ENCODE data around the gene ADGRB3.

Gene ADGRB3

DNA sequence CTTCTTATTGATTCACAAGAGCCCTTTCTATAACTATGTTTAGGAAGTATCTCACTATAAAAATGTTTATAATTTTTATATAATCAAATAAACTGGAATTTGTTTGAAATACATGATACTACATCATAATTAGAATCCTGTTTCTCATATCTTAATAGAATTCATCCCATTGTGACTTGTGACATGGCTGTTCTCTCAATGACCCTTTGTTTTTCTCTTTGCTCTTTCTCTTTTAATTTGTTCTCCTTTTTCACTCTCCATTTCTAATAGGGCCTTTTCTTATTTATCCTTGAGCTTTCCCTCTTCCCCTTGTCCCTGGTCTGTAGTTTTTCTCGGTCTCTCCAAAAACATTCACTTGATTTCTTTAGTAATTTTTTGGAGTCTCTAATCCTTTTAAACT, 111.3 kb downstream of the ADGRB3 start:
- TF ChIP-seq, protein P1, sequence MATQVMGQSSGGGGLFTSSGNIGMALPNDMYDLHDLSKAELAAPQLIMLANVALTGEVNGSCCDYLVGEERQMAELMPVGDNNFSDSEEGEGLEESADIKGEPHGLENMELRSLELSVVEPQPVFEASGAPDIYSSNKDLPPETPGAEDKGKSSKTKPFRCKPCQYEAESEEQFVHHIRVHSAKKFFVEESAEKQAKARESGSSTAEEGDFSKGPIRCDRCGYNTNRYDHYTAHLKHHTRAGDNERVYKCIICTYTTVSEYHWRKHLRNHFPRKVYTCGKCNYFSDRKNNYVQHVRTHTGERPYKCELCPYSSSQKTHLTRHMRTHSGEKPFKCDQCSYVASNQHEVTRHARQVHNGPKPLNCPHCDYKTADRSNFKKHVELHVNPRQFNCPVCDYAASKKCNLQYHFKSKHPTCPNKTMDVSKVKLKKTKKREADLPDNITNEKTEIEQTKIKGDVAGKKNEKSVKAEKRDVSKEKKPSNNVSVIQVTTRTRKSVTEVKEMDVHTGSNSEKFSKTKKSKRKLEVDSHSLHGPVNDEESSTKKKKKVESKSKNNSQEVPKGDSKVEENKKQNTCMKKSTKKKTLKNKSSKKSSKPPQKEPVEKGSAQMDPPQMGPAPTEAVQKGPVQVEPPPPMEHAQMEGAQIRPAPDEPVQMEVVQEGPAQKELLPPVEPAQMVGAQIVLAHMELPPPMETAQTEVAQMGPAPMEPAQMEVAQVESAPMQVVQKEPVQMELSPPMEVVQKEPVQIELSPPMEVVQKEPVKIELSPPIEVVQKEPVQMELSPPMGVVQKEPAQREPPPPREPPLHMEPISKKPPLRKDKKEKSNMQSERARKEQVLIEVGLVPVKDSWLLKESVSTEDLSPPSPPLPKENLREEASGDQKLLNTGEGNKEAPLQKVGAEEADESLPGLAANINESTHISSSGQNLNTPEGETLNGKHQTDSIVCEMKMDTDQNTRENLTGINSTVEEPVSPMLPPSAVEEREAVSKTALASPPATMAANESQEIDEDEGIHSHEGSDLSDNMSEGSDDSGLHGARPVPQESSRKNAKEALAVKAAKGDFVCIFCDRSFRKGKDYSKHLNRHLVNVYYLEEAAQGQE (IDR thresholded peaks at IDR 0.05; ENCODE audit: low read depth): no peak
- TF ChIP-seq TEAD4 (IDR thresholded peaks at IDR 0.05) (no peak), MAX (IDR thresholded peaks at IDR 0.05) (no peak), FOXM1 (IDR thresholded peaks at IDR 0.05; ENCODE audit: borderline replicate concordance, low read depth) (no peak), RAD21 (IDR thresholded peaks at IDR 0.05; ENCODE audit: low read depth) (no peak), USF1 (IDR thresholded peaks at IDR 0.05) (no peak), YY1 (IDR thresholded peaks at IDR 0.05; ENCODE audit: low read depth) (no peak), TAF1 (IDR thresholded peaks at IDR 0.05; ENCODE audit: low read depth) (no peak), CEBPB (IDR thresholded peaks at IDR 0.05) (no peak), EGR1 (IDR thresholded peaks at IDR 0.05) (no peak)

GRCh38 chr6:68747110-68747790, 112.2 kb downstream of the ADGRB3 start:
- TF ChIP-seq FOXM1 (IDR thresholded peaks at IDR 0.05; ENCODE audit: borderline replicate concordance, low read depth): no peak
- no peak for TF ChIP-seq NFIC (IDR thresholded peaks at IDR 0.05)
- no peak for TF ChIP-seq ZBTB7A (IDR thresholded peaks at IDR 0.05; ENCODE audit: low read depth)
- no peak for TF ChIP-seq CEBPB (IDR thresholded peaks at IDR 0.05)
- no peak for TF ChIP-seq TAF1 (IDR thresholded peaks at IDR 0.05; ENCODE audit: low read depth)

DNA sequence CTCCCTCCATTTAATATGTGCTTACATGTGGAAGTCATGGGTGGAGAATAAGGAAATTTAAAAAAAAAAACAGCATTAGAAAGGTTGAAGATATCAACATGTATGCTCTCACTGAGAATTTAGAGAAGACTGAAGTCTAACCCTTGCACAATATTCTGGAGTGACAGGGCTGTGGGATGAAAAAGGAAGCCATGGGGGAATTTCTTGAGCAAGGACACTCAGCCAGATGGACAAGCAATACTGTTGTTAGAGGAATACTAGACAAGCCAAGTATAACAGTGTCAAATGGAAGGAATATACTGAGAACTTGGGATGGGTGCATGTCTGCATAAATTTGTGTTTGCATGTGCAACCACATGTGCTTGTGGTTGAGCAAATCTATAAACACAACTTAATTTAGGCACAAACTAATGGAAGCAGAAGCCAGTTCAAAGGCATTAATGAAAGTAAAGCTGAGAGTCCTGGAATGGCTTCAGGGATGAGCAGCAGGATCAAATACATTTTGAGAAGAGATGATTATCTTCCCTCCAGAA, 119.7 kb downstream of the ADGRB3 start:
- TF ChIP-seq, protein P1 (IDR thresholded peaks at IDR 0.05; ENCODE audit: low read depth): no peak
- TF ChIP-seq EP300 (IDR thresholded peaks at IDR 0.05; ENCODE audit: borderline replicate concordance): no peak
- TF ChIP-seq TCF12 (IDR thresholded peaks at IDR 0.05; ENCODE audit: low read depth): no peak
- TF ChIP-seq RAD21 (IDR thresholded peaks at IDR 0.05; ENCODE audit: low read depth): no peak
- TF ChIP-seq CEBPB (IDR thresholded peaks at IDR 0.05): no peak
- TF ChIP-seq FOXM1 (IDR thresholded peaks at IDR 0.05; ENCODE audit: borderline replicate concordance, low read depth): no peak
- TF ChIP-seq USF1 (IDR thresholded peaks at IDR 0.05): no peak
- no peak for TF ChIP-seq EGR1 (IDR thresholded peaks at IDR 0.05)
- TF ChIP-seq TEAD4 (IDR thresholded peaks at IDR 0.05): no peak
- TF ChIP-seq YY1 (IDR thresholded peaks at IDR 0.05; ENCODE audit: low read depth): no peak
- TF ChIP-seq NFIC (IDR thresholded peaks at IDR 0.05): no peak
- no peak for TF ChIP-seq CREB1 (IDR thresholded peaks at IDR 0.05; ENCODE audit: low read depth)
- no peak for TF ChIP-seq TAF1 (IDR thresholded peaks at IDR 0.05; ENCODE audit: low read depth)
- no peak for TF ChIP-seq ZBTB7A (IDR thresholded peaks at IDR 0.05; ENCODE audit: low read depth)
- no peak for TF ChIP-seq MAX (IDR thresholded peaks at IDR 0.05)

- TF ChIP-seq TCF12 (IDR thresholded peaks at IDR 0.05; ENCODE audit: low read depth) (no peak), FOXM1 (IDR thresholded peaks at IDR 0.05; ENCODE audit: borderline replicate concordance, low read depth) (no peak), USF1 (IDR thresholded peaks at IDR 0.05) (no peak), NFIC (IDR thresholded peaks at IDR 0.05) (no peak), EP300 (IDR thresholded peaks at IDR 0.05; ENCODE audit: borderline replicate concordance) (no peak), YY1 (IDR thresholded peaks at IDR 0.05; ENCODE audit: low read depth) (no peak), ZBTB7A (IDR thresholded peaks at IDR 0.05; ENCODE audit: low read depth) (no peak), TEAD4 (IDR thresholded peaks at IDR 0.05) (no peak), CREB1 (IDR thresholded peaks at IDR 0.05; ENCODE audit: low read depth) (no peak)
Observed at GRCh38 chr6:68756454-68757375, 121.6 kb downstream of the ADGRB3 start.

GRCh38 chr6:68757821-68758220, 122.7 kb downstream of the ADGRB3 start:
- TF ChIP-seq CEBPB (IDR thresholded peaks at IDR 0.05): no peak

Measured in Ishikawa (cell line).